Dedifferentiated amniotic fluid mesenchymal stem cell (primary cell): Measurements from ENCODE around the gene KRT25.
"Not testable (repeated sequence)": the region's sequence is repeated elsewhere in the genome, so short reads cannot be mapped to it uniquely, and the experiment has no call there.

Experiments
- DNase-seq: peaks from one replicate; pipeline ENCODE4 v3.0.0-alpha.2; 2016; ENCODE audit errors: extremely low spot score

The KRT25 gene

DNA sequence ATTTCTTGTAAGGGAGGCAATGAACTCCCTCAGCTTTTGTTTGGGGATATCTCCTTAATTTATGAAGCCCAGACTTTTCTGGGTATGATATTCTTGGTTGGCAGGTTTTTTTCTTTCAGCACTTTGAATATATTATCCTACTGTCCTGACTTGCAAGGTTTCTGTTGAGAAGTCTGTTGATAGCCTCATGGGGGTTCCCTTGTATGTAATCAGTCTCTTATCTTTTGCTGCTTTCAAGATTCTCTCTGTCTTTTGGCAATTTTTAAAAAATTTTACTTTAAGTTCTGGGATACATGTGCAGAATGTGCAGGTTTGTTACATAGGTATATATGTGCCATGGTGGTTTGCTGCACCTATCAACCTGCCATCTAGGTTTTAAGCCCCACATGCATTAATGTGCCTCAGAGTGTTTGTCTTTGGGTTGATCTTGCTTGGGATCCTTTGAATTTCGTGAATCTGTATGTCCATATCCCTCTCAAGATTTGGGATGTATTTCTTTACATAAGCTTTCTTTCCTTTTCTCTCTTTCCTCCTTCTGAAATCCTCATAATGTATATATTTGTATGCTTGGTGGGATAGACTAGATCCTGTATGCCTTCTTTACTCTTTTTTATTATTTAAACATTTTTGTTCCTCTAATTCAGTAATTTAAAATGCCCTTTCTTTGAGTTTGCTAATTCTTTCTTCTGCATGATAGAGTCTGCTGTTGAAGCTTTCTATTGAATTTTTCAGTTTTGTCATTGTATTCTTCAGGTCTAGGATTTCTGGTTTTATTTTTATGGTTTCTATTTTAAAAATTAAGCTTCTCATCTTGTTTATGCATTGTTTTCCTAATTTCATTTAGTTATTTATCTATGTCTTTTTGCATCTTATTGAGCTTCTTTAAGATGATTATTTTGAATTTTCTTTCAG lies 5.2 kb upstream of the KRT25 start:
- no peak for DNase-seq

DNA sequence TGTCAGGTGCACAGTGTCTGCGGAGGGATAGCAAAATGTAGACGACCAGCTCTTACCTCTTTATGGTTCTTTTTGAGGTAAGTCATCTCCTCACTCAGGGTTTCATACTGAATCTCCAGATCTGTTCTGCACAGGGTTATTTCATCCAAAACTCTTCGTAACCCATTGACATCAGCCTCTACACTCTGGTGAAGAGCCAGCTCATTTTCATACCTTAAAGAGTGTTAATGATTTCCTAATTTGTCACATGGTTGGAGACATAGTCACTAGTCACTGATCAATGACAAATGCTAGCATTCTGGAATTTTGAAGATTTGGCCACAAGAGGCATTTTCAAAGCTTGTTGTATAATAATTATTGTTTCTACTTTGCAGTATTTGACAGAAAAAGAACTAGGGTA lies 1.3 kb downstream of the KRT25 start:
- no peak for DNase-seq

DNA sequence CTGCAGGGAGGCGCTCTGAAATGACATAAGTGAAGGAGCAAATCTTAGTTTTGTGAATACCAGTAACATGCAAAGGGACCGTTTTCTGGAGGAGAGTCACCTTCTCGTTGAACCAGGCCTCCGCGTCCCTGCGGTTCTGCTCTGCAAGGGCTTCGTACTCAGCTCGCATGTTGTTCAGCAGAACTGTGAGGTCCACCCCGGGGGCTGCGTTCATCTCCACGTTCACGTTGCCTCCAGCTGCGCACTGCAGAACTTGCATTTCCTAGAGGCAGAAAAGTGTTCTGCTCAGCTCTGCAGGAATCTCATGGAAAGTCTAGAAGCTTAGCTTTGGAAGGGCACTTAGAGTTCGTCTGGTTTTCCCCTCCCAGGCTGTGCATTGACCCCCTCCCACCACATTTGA lies 4.1 kb downstream of the KRT25 start:
- no peak for DNase-seq

DNA sequence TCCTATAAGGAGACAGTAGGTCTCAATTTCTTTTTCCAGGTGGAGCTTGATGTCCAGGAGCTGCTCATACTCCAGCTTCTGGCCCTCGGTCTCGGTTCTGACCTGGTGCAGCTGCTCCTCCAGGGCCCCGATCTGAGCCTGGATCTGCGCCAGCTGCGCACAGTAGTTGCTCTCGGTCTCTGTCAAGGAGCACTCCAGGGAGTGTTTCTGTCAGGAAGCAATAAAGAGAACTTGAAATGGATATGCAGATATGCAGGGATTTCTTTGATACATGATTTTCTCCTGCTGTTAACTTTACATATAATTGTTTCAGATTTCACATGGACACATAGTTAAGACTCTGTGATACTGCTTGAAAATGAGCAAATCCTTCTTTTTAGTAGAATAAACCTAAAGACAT lies 4.7 kb downstream of the KRT25 start:
- no peak for DNase-seq

DNA sequence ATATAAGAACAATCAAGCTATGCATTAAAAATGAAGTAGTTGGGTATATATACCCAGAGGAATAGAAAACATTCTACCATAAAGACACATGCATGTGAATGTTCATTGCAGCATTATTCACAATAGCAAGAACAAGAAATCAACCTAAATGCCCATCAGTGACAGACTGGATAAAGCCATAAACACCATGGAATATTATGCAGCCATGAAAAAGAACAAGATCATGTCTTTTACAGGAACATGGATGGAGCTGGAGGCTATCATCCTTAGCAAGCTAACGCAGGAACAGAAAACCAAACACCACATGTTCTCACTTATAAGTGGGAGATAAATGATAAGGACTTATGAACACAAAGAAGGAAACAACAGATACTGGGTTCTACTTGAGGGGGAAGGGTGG lies 6.5 kb downstream of the KRT25 start:
- not testable (repeated sequence) for DNase-seq

DNA sequence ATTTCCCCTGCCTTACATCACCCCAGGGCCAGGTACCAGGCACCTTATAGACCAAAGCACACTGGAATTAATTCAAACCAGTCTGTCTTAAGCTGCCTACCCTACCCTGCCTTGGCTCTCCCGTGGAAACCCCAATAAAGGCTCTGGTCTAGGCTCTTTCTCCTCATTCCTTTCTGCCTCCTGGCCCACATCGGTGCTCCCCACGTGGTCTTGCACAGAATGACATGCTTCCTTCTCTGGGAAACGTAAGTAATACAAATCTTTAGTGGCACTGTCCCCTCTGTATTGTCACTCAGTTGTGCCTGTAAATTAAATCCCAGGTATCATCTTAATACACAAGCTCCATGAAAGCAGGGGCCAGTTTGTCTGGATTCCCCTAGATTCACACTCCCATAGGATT lies 16.6 kb downstream of the KRT25 start:
- no peak for DNase-seq

DNA sequence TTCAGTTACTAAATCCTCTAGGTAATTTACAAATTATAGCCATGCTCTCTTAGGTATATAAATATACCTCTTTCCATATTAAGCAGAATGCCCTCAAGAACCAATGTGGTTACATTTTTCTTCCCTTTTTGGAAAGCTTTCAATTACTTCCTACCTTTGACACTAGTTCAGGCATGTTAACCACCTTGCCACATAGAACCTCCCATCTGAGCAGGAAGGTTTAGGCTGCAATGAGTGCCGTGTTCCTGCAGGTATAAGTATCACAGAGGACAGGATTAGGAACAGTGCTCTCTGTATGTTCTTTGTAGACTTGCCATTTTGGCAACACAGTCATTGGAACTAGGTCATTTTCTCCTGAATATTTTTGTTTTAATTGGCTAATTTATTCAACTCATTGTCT lies 20.1 kb downstream of the KRT25 start:
- no peak for DNase-seq

DNA sequence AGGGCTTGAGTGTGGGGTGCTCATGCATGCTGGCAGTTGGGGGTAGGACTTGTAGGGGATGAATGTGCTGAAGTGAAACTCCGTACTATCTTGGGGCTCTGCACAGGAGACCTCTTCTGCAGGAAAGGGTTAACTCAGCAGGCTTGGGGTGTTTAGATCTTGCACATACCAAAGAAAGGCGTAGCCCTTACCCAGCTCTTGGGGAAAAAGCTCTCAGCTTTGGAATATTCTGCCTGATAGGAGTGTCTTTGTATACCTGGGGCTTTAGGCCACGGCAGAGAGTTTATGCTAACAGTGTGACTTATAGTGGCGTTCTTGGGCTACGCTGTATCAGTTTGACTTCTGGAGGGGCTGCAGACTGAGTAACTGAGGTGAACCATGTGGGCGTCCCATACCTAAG lies 21.1 kb downstream of the KRT25 start:
- DNase-seq, result no peak

DNA sequence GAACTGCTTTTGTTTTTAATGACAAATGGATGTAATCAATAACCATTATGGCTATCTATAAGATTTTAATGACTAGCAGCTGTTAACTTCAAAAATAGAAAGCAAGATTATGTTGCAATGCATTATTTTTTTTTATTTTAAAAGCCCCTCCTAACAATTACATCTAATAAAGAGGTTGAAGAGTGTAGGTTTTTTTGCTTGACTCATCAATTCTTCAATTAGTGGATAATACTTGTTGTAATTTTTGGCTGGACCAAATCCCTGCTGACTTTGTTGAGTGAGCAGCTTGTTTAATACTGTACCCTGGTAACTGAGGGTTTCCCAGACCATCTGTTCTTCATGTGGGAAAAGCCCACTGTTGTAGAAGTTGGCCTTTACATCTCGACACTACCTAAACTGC lies 24.2 kb downstream of the KRT25 start:
- no peak for DNase-seq

DNA sequence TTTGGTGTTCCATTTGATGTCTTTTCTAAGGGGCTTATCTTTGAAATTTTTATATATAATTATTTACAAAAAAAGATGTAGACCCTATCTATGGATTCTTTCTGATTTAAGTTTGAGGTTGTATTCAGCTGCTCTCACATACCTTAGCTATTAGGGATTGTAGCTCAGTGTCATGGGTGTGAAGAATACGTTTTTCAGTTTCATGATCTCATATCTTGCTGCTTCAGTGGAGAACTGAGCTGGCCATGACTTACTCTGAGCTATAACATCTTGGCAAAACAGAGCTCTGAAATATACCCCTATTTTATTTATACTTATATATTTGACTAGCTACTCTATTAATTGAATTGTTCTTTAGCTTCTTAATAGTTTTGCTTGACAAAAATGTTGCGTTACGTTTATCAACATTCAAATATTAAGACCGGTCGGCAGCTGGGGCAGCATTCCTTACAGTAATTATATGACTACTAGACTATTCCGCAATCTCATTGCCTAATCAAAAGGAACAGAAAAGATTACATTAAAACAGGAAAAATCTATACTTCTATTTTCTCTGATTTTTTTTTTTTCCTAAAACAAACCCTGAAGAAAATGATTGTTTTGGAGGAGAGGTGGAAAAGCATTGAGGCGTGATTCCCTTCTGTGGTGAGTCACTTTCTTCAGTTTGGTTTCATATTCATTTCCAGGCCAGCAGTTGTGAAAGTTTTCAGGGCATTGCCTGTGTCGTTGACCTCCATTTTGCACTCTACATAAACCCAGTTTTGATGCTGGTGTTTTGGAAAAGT lies 27.5 kb downstream of the KRT25 start:
- DNase-seq, result no peak

DNA sequence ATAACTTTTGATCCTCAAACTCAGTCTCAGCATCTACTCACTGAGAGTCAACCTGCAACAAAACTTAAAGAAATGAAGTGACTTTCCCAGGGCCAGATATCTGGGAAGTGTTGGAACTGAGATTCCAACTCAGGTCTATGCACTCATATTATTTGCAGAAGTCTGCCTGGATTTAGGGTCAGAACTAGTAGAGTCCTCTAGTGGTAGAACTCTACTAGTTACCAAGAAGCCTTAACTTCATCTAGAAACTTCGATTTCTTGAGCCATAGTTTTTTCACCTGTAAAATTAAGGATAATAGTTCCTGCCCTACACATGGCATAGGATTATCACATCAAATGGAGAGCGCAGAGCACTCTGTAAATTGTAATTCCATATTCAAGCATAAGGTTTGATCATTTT lies 28.2 kb downstream of the KRT25 start:
- DNase-seq, result no peak

DNA sequence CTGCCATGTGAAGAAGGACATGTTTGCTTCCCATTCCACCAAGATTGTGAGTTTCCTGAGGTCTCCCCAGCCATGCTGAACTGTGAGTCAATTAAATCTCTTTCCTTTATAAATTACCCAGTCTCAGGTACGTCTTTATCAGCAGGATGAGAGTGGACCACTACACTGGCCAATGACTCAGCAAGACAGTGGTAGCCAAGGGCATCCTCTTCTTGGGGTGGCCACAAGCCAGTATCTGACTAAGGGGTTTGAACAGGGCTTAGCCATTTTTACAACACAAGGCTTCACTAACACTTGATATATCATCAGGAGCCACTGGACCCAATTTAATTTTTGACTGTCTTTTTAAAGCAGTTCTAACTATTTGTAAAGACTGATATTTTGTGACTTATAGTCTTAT lies 30.5 kb downstream of the KRT25 start:
- no peak for DNase-seq

DNA sequence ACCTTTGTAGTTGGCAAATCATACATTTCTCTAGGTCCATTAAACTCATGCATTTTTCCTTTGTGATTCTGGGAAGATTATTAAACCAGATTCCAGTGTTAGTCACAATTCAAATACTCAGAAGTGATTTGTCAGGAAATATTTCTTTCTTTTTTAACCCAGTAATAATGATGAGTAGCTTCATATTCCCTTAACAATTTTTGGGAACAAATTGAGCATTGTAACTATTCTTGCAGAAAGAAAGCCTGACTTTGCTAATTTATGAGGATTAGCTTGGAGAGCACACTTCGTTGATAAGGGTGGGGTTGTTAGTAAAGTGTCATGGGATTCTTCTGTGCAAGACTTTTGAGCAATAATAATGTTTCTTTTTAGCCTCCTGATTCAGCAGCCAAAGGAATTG lies 32.9 kb downstream of the KRT25 start:
- DNase-seq, result no peak

DNA sequence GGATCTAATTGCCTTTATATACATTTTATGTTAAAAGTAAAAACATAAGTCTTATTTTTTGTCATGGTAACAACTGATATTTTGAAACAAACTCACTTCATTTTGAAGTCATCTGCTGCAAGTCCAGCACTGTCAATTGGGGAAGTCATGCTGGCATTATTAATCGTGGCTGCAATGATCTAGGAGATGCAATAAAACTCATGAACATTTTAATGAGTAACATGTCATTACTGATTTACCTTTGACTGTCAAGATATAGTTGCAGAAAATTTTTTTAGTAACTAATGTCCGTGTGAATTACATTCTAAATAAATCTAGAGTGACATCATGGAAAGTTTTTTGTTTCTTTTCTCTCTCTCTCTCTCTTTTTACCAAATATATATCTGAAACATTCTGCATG lies 34.2 kb downstream of the KRT25 start:
- no peak for DNase-seq

DNA sequence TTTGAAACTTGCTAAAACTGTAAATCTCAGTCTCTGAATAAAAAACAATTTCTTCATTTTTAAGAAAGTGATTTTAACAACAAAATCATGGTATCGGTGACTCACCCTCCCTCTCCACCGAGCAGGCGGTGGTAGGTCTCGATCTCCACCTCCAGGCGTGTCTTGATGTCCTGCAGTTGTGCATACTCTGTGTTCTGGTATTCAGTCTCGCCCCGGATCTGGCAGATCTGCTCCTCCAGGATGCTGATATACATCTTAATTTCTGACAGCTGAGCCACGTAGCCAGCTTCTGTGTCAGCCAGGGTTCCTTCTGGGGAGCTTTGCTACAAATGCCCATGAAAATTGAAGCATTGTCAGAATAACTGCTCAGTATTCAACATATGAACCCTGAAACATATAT lies 36.2 kb downstream of the KRT25 start:
- no peak for DNase-seq

DNA sequence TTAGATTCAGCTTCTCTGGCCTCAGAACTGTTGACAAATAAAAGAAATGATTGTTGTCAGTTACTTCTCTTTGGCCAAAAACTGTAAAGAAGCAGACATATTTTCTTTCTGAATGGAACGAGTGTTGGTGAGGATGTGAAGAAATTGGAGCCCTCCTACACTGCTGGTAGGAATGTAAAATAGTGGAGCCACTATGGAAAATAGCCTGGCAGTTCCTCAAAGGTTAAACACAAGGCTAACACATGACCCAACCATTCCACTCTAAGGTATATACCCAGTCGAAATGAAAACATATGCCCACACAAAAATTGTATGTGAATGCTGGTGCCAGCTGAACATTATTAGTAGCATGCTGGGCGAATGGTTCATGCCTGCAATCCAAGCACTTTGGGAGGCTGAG lies 37.4 kb downstream of the KRT25 start:
- DNase-seq, result no peak

DNA sequence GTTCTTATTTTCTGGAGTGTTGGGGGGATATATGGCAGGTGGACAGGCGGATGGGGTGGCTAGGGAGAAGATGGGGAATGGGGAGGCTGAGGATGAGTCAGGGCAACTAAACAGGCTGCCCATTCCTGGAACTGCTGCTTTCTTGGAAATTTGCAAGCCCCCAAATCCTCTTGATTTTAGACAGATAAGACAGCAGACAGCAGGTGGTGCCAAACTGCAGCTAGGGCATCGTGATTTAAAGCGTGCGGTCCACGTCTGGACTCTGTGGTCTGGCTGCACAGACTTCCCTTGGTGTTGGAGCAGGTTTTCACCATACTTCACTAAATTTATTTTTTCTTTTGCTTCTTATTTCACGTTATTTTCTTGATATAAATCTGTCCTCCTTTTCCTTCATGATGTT lies 40.7 kb downstream of the KRT25 start:
- no peak for DNase-seq

DNA sequence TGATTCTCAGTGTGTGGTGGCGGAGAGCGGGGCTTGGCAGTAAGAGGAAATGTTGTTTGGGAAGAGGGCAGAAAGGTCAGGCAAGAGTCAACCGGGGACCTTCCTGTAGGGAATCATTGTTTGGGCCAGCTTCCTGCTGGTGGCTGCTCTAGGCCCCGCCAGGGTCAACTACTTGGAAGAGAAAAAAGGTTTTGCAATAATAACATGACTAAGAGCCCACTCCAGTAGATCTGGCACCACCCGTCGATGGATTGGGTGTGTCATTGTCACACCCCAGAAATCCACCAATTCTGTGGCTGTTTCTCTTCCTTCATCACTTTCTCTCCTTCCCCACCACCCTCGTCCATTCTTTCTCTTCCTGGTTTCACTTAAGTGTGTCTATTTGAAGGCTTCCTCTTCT lies 47.4 kb downstream of the KRT25 start:
- DNase-seq, result no peak

DNA sequence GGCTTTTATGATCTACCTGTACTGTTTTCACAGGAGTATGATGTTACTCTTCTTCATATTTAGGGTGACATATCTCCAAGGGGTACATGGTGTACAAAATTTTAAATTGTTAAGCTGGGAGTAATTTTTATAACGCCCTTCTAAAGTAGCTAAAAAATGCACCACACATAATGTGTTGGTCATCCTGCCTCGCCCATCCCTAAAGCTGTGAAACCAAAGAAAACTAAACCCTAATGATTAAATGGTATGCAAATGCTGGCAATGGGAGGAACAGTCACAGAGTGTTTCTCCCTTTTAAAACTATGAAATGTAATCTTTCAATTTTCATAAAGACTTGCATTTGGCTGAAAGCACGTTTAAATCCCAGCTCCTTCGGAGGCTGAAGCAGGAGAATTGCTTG lies 49.5 kb downstream of the KRT25 start:
- no peak for DNase-seq

DNA sequence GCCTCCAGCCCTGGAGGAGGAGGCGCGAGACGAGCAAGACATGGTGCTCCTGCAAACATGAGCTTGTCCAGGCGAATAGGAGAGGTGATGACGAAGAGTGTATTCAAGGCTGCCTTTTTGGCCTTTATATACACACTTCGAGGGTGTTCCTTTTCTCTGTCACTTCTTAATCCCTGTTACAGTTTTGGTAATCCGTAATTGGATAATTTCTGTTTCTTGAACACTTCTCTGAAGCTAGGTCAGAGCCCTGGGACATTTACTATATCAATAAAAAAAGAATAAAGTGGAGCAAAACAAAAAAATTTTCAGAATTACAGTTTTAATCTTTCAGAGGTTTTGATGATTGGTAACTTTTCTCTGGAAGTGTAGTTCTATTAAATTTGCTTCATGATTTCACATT lies 51.5 kb downstream of the KRT25 start, which contains the start of gene KRT24:
Gene KRT24 (minus strand): TSS at position 101 of the 400 bp plus-strand sequence. CDS start 59 bp downstream, at position 42.
- DNase-seq, result no peak

DNA sequence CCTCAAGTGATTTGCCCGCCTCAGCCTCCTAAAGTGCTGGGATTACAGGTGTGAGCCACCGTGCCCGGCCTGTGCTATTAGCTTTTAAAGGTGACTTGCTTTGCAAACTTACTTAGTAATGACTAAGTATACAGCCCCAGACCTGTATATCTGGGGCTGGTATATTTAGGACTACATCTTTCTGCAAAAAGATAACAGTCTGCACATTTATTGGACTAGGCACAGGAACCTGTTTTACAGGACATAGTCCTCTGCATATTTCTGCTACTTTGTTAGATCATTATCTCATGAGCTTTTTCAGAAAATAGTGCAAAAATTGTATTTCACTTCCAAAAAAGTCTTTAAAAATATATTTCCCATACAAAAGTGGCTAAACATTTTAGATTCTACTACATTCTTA lies 52.9 kb downstream of the KRT25 start:
- no peak for DNase-seq

DNA sequence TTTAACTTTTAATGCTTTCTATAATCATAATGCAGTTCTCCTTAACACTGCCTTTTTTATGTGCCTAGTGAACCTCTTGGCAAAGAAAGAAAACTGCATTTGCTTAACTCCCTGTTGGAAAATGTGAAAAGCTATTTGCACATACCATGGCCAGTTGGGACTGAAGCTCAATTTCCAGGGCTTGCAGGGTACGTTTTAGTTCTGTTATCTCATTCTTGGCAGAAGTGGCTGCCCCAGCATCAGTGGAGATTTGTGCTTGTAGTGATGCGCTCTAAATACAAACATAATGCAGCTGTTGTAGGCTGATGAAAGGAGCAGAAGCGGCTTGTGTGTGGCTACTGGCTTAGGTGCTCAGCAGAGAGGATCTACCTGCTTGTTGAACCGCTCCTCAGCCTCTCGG lies 55.3 kb downstream of the KRT25 start:
- no peak for DNase-seq

DNA sequence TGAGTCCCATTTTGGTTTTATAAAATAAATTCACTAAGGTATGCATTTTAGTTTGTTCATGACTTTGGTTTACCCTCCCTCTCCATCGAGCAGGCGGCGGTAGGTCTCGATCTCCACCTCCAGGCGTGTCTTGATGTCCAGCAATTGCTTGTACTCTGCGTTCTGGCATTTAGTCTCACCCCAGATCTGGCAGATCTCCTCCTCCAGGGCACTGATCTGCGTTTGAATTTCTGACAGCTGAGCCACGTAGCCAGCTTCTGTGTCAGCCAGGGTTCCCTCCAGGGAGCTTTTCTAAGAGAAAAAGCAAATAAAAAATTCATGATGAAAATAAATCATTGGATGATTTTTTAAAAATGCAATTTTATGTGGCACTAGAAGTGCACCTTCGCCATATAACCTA lies 55.8 kb downstream of the KRT25 start:
- DNase-seq, result no peak
